Stimulated activated memory B cell treated with anti-CD40 and anti-IgM and Interleukin-4, amounts not matched to agents 10 μg/mL and 1 μg/mL and 100 μg/mL, for 72 hours (primary cell): ENCODE data around the gene LCE1B.

Experiments
- ATAC-seq: fragments of 150-1000 bp; cut with Tn5 transposase; 2 replicates; pipeline ENCODE4 v1.10.0; 2021
- H3K27ac Mint-ChIP-seq: one replicate; pipeline ENCODE4 v1.8.0; 2022; ENCODE audit warnings: mild to moderate bottlenecking, mixed read lengths
- H3K27me3 Mint-ChIP-seq: one replicate; pipeline ENCODE4 v1.8.0; 2022; ENCODE audit warnings: mixed read lengths
- H3K36me3 Mint-ChIP-seq: one replicate; pipeline ENCODE4 v1.8.0; 2022; ENCODE audit warnings: mixed read lengths
- H3K4me1 Mint-ChIP-seq: one replicate; pipeline ENCODE4 v1.8.0; 2022; ENCODE audit warnings: mixed read lengths
- H3K4me3 Mint-ChIP-seq: one replicate; pipeline ENCODE4 v1.8.0; 2022; ENCODE audit warnings: mild to moderate bottlenecking, moderate library complexity, mixed read lengths
- H3K9me3 Mint-ChIP-seq: one replicate; pipeline ENCODE4 v1.8.0; 2022; ENCODE audit warnings: mixed read lengths

LCE1B gene

GRCh38 chr1:152827173-152827572 is 15.4 kb downstream of the LCE1B start, which contains the start of gene LCE1A:
TSS of gene LCE1A (plus strand) at chr1:152827473. CDS start at chr1:152827473, 0 bp downstream.
- no peak within 1 kb of the TSS for H3K4me3 Mint-ChIP-seq
- H3K27ac Mint-ChIP-seq, result no peak within 1 kb of the TSS
- no peak for ATAC-seq
- peaks cover 4% of the 10 kb centered on the region for H3K9me3 Mint-ChIP-seq
- no peaks in the 10 kb centered on the region for H3K36me3 Mint-ChIP-seq
- peaks cover 54% of the 10 kb centered on the region for H3K27me3 Mint-ChIP-seq
- H3K4me1 Mint-ChIP-seq, result no peaks in the 10 kb centered on the region

- Mint-ChIP-seq H3K9me3 (no peaks in the 10 kb centered on the region), H3K4me1 (no peaks in the 10 kb centered on the region), H3K4me3 (no peak overlapping the region), H3K36me3 (no peaks in the 10 kb centered on the region), H3K27ac (no peak overlapping the region), H3K27me3 (peaks cover 12% of the 10 kb centered on the region)
- no peak for ATAC-seq
These were observed 25.1 kb downstream of the LCE1B start for GRCh38 chr1:152836870-152837269.

GRCh38 chr1:152842556-152842955 is 30.8 kb downstream of the LCE1B start, which contains the start of gene LCE6A:
TSS of gene LCE6A (plus strand) at chr1:152842856. CDS start at chr1:152843521, 665 bp downstream.
- Mint-ChIP-seq H3K4me3 (no peak within 1 kb of the TSS), H3K9me3 (no peaks in the 10 kb centered on the region), H3K36me3 (no peaks in the 10 kb centered on the region), H3K27me3 (peaks cover 29% of the 10 kb centered on the region), H3K27ac (no peak within 1 kb of the TSS), H3K4me1 (no peaks in the 10 kb centered on the region)
- ATAC-seq, result no peak

GRCh38 chr1:152855661-152856060 is 43.9 kb downstream of the LCE1B start:
- Mint-ChIP-seq H3K27ac (no peak overlapping the region), H3K9me3 (no peaks in the 10 kb centered on the region), H3K4me3 (no peak overlapping the region), H3K27me3 (no peaks in the 10 kb centered on the region), H3K4me1 (no peaks in the 10 kb centered on the region), H3K36me3 (no peaks in the 10 kb centered on the region)
- no peak for ATAC-seq

- no peaks in the 10 kb centered on the region for H3K9me3 Mint-ChIP-seq
- no peaks in the 10 kb centered on the region for H3K4me1 Mint-ChIP-seq
- no peak overlapping the region for H3K4me3 Mint-ChIP-seq
- H3K36me3 Mint-ChIP-seq, result no peaks in the 10 kb centered on the region
- H3K27ac Mint-ChIP-seq, result no peak overlapping the region
- no peak for ATAC-seq
- no peaks in the 10 kb centered on the region for H3K27me3 Mint-ChIP-seq
These were observed 46.3 kb downstream of the LCE1B start for GRCh38 chr1:152858062-152858461.

- no peaks in the 10 kb centered on the region for H3K36me3 Mint-ChIP-seq
- no peaks in the 10 kb centered on the region for H3K27me3 Mint-ChIP-seq
- no peak within 1 kb of the TSS for H3K27ac Mint-ChIP-seq
- ATAC-seq, result no peak
- H3K4me3 Mint-ChIP-seq, result no peak within 1 kb of the TSS
- H3K9me3 Mint-ChIP-seq, result no peaks in the 10 kb centered on the region
- H3K4me1 Mint-ChIP-seq, result no peaks in the 10 kb centered on the region
These were observed 47.9 kb downstream of the LCE1B start, which contains the start of gene LCE7A for GRCh38 chr1:152859696-152860095. TSS of gene LCE7A (plus strand) at chr1:152859996. CDS start at chr1:152860698, 702 bp downstream.

- Mint-ChIP-seq H3K4me1 (no peaks in the 10 kb centered on the region), H3K27ac (no peak overlapping the region), H3K4me3 (no peak overlapping the region), H3K9me3 (no peaks in the 10 kb centered on the region), H3K27me3 (no peaks in the 10 kb centered on the region), H3K36me3 (no peaks in the 10 kb centered on the region)
- no peak for ATAC-seq
These were observed 48.4 kb downstream of the LCE1B start for GRCh38 chr1:152860129-152860528.

GRCh38 chr1:152861374-152861773 is 49.6 kb downstream of the LCE1B start:
- Mint-ChIP-seq H3K27me3 (no peaks in the 10 kb centered on the region), H3K4me1 (no peaks in the 10 kb centered on the region), H3K4me3 (no peak overlapping the region), H3K27ac (no peak overlapping the region), H3K9me3 (no peaks in the 10 kb centered on the region), H3K36me3 (no peaks in the 10 kb centered on the region)
- no peak for ATAC-seq
